Activated naive CD8-positive, alpha-beta T cell treated with anti-CD3 and anti-CD28 coated beads, Interleukin-2, amount 10 ng/mL, durations not matched to agents 7 days and 5 days (primary cell): ENCODE measurements around the gene SERINC3. TPM values are rescaled to one million over a fixed set of nuclear protein-coding genes. Genes with fewer than 3 reads are reported as not detected.

ENCODE experiments used
- total RNA-seq, 2 experiments: library from RNA; stranded (reverse); gene quantifications; one replicate each; pipeline ENCODE4 v1.2.3, GENCODE V29; 2021

The SERINC3 gene
- total RNA-seq, 2 experiments from 2014 or later: 71.5 to 72.7 TPM

Other genes starting within 250 kb of the SERINC3 start
- 1 to 10 TPM; 4.2 to 4.5 TPM for gene FITM2, start 210.9 kb downstream of the SERINC3 start, total RNA-seq
- not detected for gene R3HDML, start 185.0 kb downstream of the SERINC3 start, total RNA-seq
- gene HNF4A, start 166.4 kb downstream of the SERINC3 start, total RNA-seq: not detected
- 10 to 100 TPM; 16.4 to 16.9 TPM for gene TTPAL, start 46.2 kb downstream of the SERINC3 start, total RNA-seq
- gene PKIG, start 60.5 kb upstream of the SERINC3 start, total RNA-seq: 1 to 10 TPM; 2.5 to 3.1 TPM
- 10 to 100 TPM; 90.4 to 98.8 TPM for gene ADA, start 129.6 kb upstream of the SERINC3 start, total RNA-seq
- gene CCN5, start 193.3 kb upstream of the SERINC3 start, total RNA-seq: not detected
- not detected for gene KCNK15, start 223.8 kb upstream of the SERINC3 start, total RNA-seq